Neural progenitor cell (in vitro differentiated cells): ENCODE results near the gene MYPN. TPM values are rescaled to one million over a fixed set of nuclear protein-coding genes. Genes with fewer than 3 reads are reported as not detected.

ENCODE experiments used
- DNase-seq: peaks from one replicate; pipeline ENCODE4 v3.0.0-alpha.2; 2016; ENCODE audit warnings: low spot score
- H2AFZ ChIP-seq: fragments of 200-600 bp; sonication (generic); replicated peaks from 2 replicates; pipeline ENCODE4 v1.6.1; 2016; ENCODE audit warnings: antibody characterized with exemption
- H3F3A ChIP-seq: fragments of 200-600 bp; sonication (generic); 2 replicates; pipeline ENCODE4 v1.6.1; 2016; ENCODE audit warnings: antibody characterized with exemption, low read depth
- H3K27ac ChIP-seq: fragments of 200-600 bp; sonication (generic); 2 replicates; pipeline ENCODE4 v1.5.1; 2016; ENCODE audit warnings: mild to moderate bottlenecking
- H3K27me3 ChIP-seq: fragments of 200-600 bp; sonication (generic); 2 replicates; pipeline ENCODE4 v1.6.1; 2016; ENCODE audit warnings: mild to moderate bottlenecking, moderate library complexity
- H3K36me3 ChIP-seq: fragments of 200-600 bp; sonication (generic); 2 replicates; pipeline ENCODE4 v1.5.1; 2016
- H3K4me1 ChIP-seq: fragments of 200-600 bp; sonication (generic); 2 replicates; pipeline ENCODE4 v1.6.1; 2016; ENCODE audit warnings: mixed run types
- H3K4me2 ChIP-seq: fragments of 200-600 bp; sonication (generic); 2 replicates; pipeline ENCODE4 v1.6.1; 2016
- H3K4me3 ChIP-seq: fragments of 200-600 bp; sonication (generic); 2 replicates; pipeline ENCODE4 v1.5.1; 2016
- H3K79me2 ChIP-seq: fragments of 200-600 bp; sonication (generic); 2 replicates; pipeline ENCODE4 v1.6.1; 2016; ENCODE audit warnings: low read depth
- H3K9ac ChIP-seq: fragments of 200-600 bp; sonication (generic); 2 replicates; pipeline ENCODE4 v1.6.1; 2016
- H3K9me3 ChIP-seq: fragments of 200-600 bp; sonication (generic); 2 replicates; pipeline ENCODE4 v1.5.1; 2016; ENCODE audit warnings: low read depth
- H4K20me1 ChIP-seq: fragments of 200-600 bp; sonication (generic); 2 replicates; pipeline ENCODE4 v1.6.1; 2016; ENCODE audit warnings: low read depth
- H3K27ac Mint-ChIP-seq: 3 replicates; pipeline ENCODE4 v1.8.0; 2021; ENCODE audit warnings: mixed read lengths
- H3K27me3 Mint-ChIP-seq: 2 replicates; pipeline ENCODE4 v1.8.0; 2022; ENCODE audit warnings: low read depth, mild to moderate bottlenecking, inconsistent platforms, moderate library complexity, mixed read lengths; ENCODE audit not compliant: insufficient read depth
- H3K36me3 Mint-ChIP-seq: 3 replicates; pipeline ENCODE4 v1.8.0; 2021; ENCODE audit warnings: mixed read lengths
- H3K4me1 Mint-ChIP-seq: 3 replicates; pipeline ENCODE4 v1.8.0; 2021; ENCODE audit warnings: mixed read lengths
- H3K4me3 Mint-ChIP-seq: 3 replicates; pipeline ENCODE4 v1.8.0; 2021; ENCODE audit warnings: mild to moderate bottlenecking, moderate library complexity, mixed read lengths
- H3K9me3 Mint-ChIP-seq: 3 replicates; pipeline ENCODE4 v1.8.0; 2020; ENCODE audit warnings: mixed read lengths
- CTCF ChIP-seq: fragments of 200-600 bp; sonication (generic); IDR thresholded peaks from 2 replicates; pipeline ENCODE4 v1.5.1; 2017; ENCODE audit warnings: antibody characterized with exemption, mild to moderate bottlenecking
- EZH2 ChIP-seq: fragments of 200-600 bp; sonication (generic); IDR thresholded peaks from 2 replicates; pipeline ENCODE4 v1.6.1; 2017; ENCODE audit warnings: antibody characterized with exemption, mild to moderate bottlenecking, moderate library complexity
- EZH2phosphoT487 ChIP-seq: fragments of 200-600 bp; sonication (generic); IDR thresholded peaks from 2 replicates; pipeline ENCODE4 v1.6.1; 2017; ENCODE audit warnings: antibody characterized with exemption
- total RNA-seq: library from RNA; depleted of rRNA; stranded (reverse); fragments of >200 nt; gene quantifications from 2 replicates; pipeline ENCODE4 v1.2.3, GENCODE V29; 2015; ENCODE audit warnings: low replicate concordance

The MYPN gene
- total RNA-seq, 1 donor from 2014 or later = not detected

- no peak for DNase-seq
- peak overlapping the region; percentile 32 for H2AFZ ChIP-seq
- H3K9ac ChIP-seq = no peak overlapping the region
- H4K20me1 ChIP-seq = no peaks in the 10 kb centered on the region
- H3K36me3 ChIP-seq = no peaks in the 10 kb centered on the region
- H3K9me3 Mint-ChIP-seq = no peaks in the 10 kb centered on the region
- H3K27ac Mint-ChIP-seq = no peak overlapping the region
- no peaks in the 10 kb centered on the region for H3K9me3 ChIP-seq
- no peaks in the 10 kb centered on the region for H3K36me3 Mint-ChIP-seq
- peaks cover 7% of the 10 kb centered on the region for H3K4me1 Mint-ChIP-seq
- H3K4me3 ChIP-seq = no peak overlapping the region
- no peaks in the 10 kb centered on the region for H3K27me3 ChIP-seq
- H3K79me2 ChIP-seq = no peaks in the 10 kb centered on the region
- H3K4me2 ChIP-seq = no peak overlapping the region
- H3K27ac ChIP-seq = no peak overlapping the region
- H3K27me3 Mint-ChIP-seq = no peaks in the 10 kb centered on the region
- TF ChIP-seq EZH2phosphoT487 (no peak), EZH2 (no peak), CTCF (no peak)
- peaks cover 14% of the 10 kb centered on the region for H3K4me1 ChIP-seq
- H3K4me3 Mint-ChIP-seq = no peak overlapping the region
- H3F3A ChIP-seq = peaks cover 3% of the 10 kb centered on the region
Measured at GRCh38 chr10:68083953-68084352, 25.3 kb upstream of the MYPN start.

GRCh38 chr10:68084469-68084868 is 24.8 kb upstream of the MYPN start:
- Histone ChIP-seq H3K79me2 (no peaks in the 10 kb centered on the region), H3K27ac (no peak overlapping the region), H2AFZ (peak overlapping the region; percentile 32), H3K27me3 (no peaks in the 10 kb centered on the region), H3K4me3 (no peak overlapping the region), H3K4me1 (peaks cover 14% of the 10 kb centered on the region), H3K9me3 (no peaks in the 10 kb centered on the region), H3K36me3 (no peaks in the 10 kb centered on the region), H3K9ac (no peak overlapping the region), H3K4me2 (no peak overlapping the region), H3F3A (peaks cover 3% of the 10 kb centered on the region), H4K20me1 (no peaks in the 10 kb centered on the region)
- H3K36me3 Mint-ChIP-seq = no peaks in the 10 kb centered on the region
- no peak overlapping the region for H3K27ac Mint-ChIP-seq
- H3K27me3 Mint-ChIP-seq = no peaks in the 10 kb centered on the region
- H3K4me1 Mint-ChIP-seq = peaks cover 7% of the 10 kb centered on the region
- no peak for TF ChIP-seq EZH2phosphoT487
- TF ChIP-seq CTCF = no peak
- no peak for TF ChIP-seq EZH2
- no peak overlapping the region for H3K4me3 Mint-ChIP-seq
- DNase-seq = no peak
- H3K9me3 Mint-ChIP-seq = no peaks in the 10 kb centered on the region

GRCh38 chr10:68086011-68086410 is 23.3 kb upstream of the MYPN start:
- H3K36me3 ChIP-seq = no peaks in the 10 kb centered on the region
- H3K9ac ChIP-seq = no peak overlapping the region
- no peak overlapping the region for H3K4me3 ChIP-seq
- no peak for DNase-seq
- H3K4me1 ChIP-seq = peaks cover 14% of the 10 kb centered on the region
- H2AFZ ChIP-seq = no peak overlapping the region
- Mint-ChIP-seq H3K36me3 (no peaks in the 10 kb centered on the region), H3K27ac (no peak overlapping the region), H3K9me3 (no peaks in the 10 kb centered on the region), H3K4me3 (no peak overlapping the region), H3K4me1 (peaks cover 7% of the 10 kb centered on the region), H3K27me3 (no peaks in the 10 kb centered on the region)
- H4K20me1 ChIP-seq = no peaks in the 10 kb centered on the region
- H3K9me3 ChIP-seq = no peaks in the 10 kb centered on the region
- no peaks in the 10 kb centered on the region for H3K27me3 ChIP-seq
- H3F3A ChIP-seq = peaks cover 3% of the 10 kb centered on the region
- TF ChIP-seq CTCF (no peak), EZH2 (no peak), EZH2phosphoT487 (no peak)
- no peaks in the 10 kb centered on the region for H3K79me2 ChIP-seq
- no peak overlapping the region for H3K27ac ChIP-seq
- H3K4me2 ChIP-seq = no peak overlapping the region
